Panc1 (cell line): Measurements from ENCODE around the gene ABCG8. TPM values are rescaled to one million over a fixed set of nuclear protein-coding genes. Genes with fewer than 3 reads are reported as not detected.

Source experiments
- ATAC-seq: fragments of 200-7000 bp; cut with Tn5 transposase; 2 replicates; pipeline ENCODE4 v1.9.1; 2020; ENCODE audit warnings: mild to moderate bottlenecking, moderate library complexity
- BruUV-seq: library from RNA; stranded (reverse); fragments of 400-500 nt; replicated peaks from 2 replicates; lab custom pipeline; 2021; lab: Mats Ljungman, UMichigan
- CTCF ChIA-PET: fragments of 300-600 bp; sonication (Branson Sonifier 250); formaldehyde crosslinking; loops from one replicate; lab custom pipeline; 2022; ENCODE audit warnings: antibody characterized with exemption; lab: Charles Lee
- POLR2A ChIA-PET: fragments of 300-600 bp; sonication (Branson Sonifier 250); formaldehyde crosslinking; loops from one replicate; lab custom pipeline; 2022; ENCODE audit warnings: antibody characterized with exemption; lab: Charles Lee
- DNase-seq: peaks from one replicate; pipeline ENCODE4 v3.0.0-alpha.2; 2010; ENCODE audit warnings: low read depth, low spot score
- H3K27ac ChIP-seq: 2 replicates; pipeline ENCODE4 v1.5.1; 2011; ENCODE audit warnings: mild to moderate bottlenecking, low read length, inconsistent platforms
- H3K27me3 ChIP-seq: fragments of 200-500 bp; sonication (Bioruptor generic); 2 replicates; pipeline ENCODE4 v1.6.0; 2014; ENCODE audit warnings: low read length, inconsistent platforms; ENCODE audit not compliant: control insufficient read depth, insufficient read depth
- H3K36me3 ChIP-seq: fragments of 200-500 bp; sonication (Bioruptor generic); 2 replicates; pipeline ENCODE4 v1.5.1; 2014; ENCODE audit warnings: inconsistent platforms, mild to moderate bottlenecking, low read length, moderate library complexity; ENCODE audit not compliant: control insufficient read depth, insufficient read depth
- H3K4me1 ChIP-seq: 2 replicates; pipeline ENCODE4 v1.5.1; 2011; ENCODE audit warnings: inconsistent platforms, mild to moderate bottlenecking, low read length, moderate library complexity; ENCODE audit not compliant: control insufficient read depth, insufficient read depth
- H3K4me3 ChIP-seq, 2 experiments: 2 replicates each; pipeline ENCODE4 v1.5.1; 2011 to 2012; ENCODE audit warnings: low read depth in 2 of 2, low read length in 2 of 2, mild to moderate bottlenecking in 2 of 2, inconsistent platforms in 1 of 2, moderate library complexity in 1 of 2
- H3K9me3 ChIP-seq: fragments of 200-500 bp; sonication (Bioruptor generic); 2 replicates; pipeline ENCODE4 v1.5.1; 2014; ENCODE audit warnings: low read depth, mild to moderate bottlenecking, inconsistent platforms, low read length, moderate library complexity; ENCODE audit not compliant: control insufficient read depth, insufficient read depth
- POLR2AphosphoS5 ChIP-seq: IDR thresholded peaks from 2 replicates; pipeline ENCODE4 v1.6.1; 2012; ENCODE audit warnings: mild to moderate bottlenecking, low read depth, low read length, moderate library complexity
- SIN3A ChIP-seq: IDR thresholded peaks from 2 replicates; pipeline ENCODE4 v1.6.1; 2012; ENCODE audit warnings: low read depth, mild to moderate bottlenecking, low read length, moderate library complexity, borderline replicate concordance; ENCODE audit not compliant: insufficient read depth
- TCF7L2 ChIP-seq: IDR thresholded peaks from 2 replicates; pipeline ENCODE4 v1.6.1; 2011; ENCODE audit warnings: mild to moderate bottlenecking, low read depth, low read length, inconsistent platforms
- in situ Hi-C: cut with HindIII; loops from 2 replicates; pipeline ENCODE4 v1.10.0; 2016; ENCODE audit warnings: low sequenced_read_pairs, low pct_unique_long_range_greater_than_20kb
- intact Hi-C: fragments of 100-400 bp; cut with micrococcal nuclease; formaldehyde crosslinking; loops from one replicate; pipeline ENCODE4 v1.10.0; 2022; ENCODE audit not compliant: unreplicated experiment
- total RNA-seq: library from RNA; stranded (reverse); gene quantifications from one replicate; pipeline ENCODE4 v1.2.1, GENCODE V29; 2021; ENCODE audit not compliant: unreplicated experiment
- TF ChIP-seq, protein P1 (sequence below), 2 experiments: IDR thresholded peaks; 2 replicates each; pipeline ENCODE4 v1.6.1; 2011 to 2012; ENCODE audit warnings: low read depth in 2 of 2, control low read depth in 1 of 2, low read length in 1 of 2, mild to moderate bottlenecking in 1 of 2, moderate library complexity in 1 of 2; ENCODE audit not compliant: insufficient read depth in 1 of 2
- TF ChIP-seq, protein P2 (sequence below): fragments of 450-650 bp; IDR thresholded peaks from 2 replicates; pipeline ENCODE4 v1.5.1; 2017; ENCODE audit warnings: mild to moderate bottlenecking

Gene ABCG8
- total RNA-seq, 1 experiment from 2014 or later = 0.03 TPM

DNA sequence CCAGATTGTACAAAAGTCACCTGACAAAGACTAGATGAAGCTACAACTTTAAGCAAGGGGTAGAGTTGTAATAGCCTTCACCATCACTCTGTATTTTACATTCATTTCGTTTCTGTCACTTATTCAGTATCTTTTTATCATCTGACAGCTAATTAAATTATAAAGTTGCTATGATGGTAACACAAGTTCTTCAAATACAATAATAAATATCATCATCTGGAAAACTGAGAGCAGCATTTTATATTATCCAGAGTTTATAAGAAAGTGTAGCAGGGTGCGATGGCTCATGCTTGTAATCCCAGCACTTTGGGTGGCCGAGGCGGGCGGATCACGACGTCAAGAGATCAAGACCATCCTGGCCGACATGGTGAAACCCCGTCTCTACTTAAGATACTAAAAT is 43.8 kb upstream of the ABCG8 start:
- H3K27ac ChIP-seq = no peak overlapping the region
- no peaks in the 10 kb centered on the region for H3K36me3 ChIP-seq
- BruUV-seq = no TSS peak
- TF ChIP-seq POLR2AphosphoS5 (no peak), SIN3A (no peak), TCF7L2 (no peak)
- TF ChIP-seq, protein P1, sequence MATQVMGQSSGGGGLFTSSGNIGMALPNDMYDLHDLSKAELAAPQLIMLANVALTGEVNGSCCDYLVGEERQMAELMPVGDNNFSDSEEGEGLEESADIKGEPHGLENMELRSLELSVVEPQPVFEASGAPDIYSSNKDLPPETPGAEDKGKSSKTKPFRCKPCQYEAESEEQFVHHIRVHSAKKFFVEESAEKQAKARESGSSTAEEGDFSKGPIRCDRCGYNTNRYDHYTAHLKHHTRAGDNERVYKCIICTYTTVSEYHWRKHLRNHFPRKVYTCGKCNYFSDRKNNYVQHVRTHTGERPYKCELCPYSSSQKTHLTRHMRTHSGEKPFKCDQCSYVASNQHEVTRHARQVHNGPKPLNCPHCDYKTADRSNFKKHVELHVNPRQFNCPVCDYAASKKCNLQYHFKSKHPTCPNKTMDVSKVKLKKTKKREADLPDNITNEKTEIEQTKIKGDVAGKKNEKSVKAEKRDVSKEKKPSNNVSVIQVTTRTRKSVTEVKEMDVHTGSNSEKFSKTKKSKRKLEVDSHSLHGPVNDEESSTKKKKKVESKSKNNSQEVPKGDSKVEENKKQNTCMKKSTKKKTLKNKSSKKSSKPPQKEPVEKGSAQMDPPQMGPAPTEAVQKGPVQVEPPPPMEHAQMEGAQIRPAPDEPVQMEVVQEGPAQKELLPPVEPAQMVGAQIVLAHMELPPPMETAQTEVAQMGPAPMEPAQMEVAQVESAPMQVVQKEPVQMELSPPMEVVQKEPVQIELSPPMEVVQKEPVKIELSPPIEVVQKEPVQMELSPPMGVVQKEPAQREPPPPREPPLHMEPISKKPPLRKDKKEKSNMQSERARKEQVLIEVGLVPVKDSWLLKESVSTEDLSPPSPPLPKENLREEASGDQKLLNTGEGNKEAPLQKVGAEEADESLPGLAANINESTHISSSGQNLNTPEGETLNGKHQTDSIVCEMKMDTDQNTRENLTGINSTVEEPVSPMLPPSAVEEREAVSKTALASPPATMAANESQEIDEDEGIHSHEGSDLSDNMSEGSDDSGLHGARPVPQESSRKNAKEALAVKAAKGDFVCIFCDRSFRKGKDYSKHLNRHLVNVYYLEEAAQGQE (IDR thresholded peaks at IDR 0.05; ENCODE audit: insufficient read depth in 1 of 2, low read depth in 2 of 2, low read length in 1 of 2) = no peak
- TF ChIP-seq, protein P2, sequence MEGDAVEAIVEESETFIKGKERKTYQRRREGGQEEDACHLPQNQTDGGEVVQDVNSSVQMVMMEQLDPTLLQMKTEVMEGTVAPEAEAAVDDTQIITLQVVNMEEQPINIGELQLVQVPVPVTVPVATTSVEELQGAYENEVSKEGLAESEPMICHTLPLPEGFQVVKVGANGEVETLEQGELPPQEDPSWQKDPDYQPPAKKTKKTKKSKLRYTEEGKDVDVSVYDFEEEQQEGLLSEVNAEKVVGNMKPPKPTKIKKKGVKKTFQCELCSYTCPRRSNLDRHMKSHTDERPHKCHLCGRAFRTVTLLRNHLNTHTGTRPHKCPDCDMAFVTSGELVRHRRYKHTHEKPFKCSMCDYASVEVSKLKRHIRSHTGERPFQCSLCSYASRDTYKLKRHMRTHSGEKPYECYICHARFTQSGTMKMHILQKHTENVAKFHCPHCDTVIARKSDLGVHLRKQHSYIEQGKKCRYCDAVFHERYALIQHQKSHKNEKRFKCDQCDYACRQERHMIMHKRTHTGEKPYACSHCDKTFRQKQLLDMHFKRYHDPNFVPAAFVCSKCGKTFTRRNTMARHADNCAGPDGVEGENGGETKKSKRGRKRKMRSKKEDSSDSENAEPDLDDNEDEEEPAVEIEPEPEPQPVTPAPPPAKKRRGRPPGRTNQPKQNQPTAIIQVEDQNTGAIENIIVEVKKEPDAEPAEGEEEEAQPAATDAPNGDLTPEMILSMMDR = no peak
- in situ Hi-C loops (no loop called here), intact Hi-C loops (no loop called here)
- ATAC-seq (no peak), DNase-seq (no peak)
- no peaks in the 10 kb centered on the region for H3K9me3 ChIP-seq
- H3K27me3 ChIP-seq = no peaks in the 10 kb centered on the region
- H3K4me1 ChIP-seq = no peaks in the 10 kb centered on the region
- POLR2A ChIA-PET = interaction anchor here (0.5 kb wide), 1 partner anchor 180 kb away, joined by 3 read pairs; no protein-coding TSS in a partner anchor
- CTCF ChIA-PET = no interaction called here
- H3K4me3 ChIP-seq = no peak overlapping the region

DNA sequence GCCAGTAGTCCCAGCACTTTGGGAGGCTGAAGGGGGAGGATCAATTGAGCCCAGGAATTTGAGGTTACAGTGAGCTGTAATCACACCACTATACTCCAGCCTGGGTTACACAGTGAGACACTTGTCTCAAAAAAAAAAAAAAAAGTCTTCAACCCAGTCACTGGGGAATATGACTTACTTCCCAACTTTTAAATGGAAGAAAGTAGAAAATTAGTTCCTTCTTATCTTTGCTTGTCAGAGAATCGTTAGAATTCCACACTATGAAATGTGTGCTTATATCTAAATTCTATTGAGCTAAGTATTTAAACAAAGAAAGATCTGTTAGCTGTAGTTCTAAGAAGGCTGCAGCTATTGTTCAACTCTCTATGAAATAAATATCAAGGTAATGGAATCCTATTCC is 42.6 kb upstream of the ABCG8 start:
- TF ChIP-seq, protein P1 (IDR thresholded peaks at IDR 0.05; ENCODE audit: insufficient read depth in 1 of 2, low read depth in 2 of 2, low read length in 1 of 2) = no peak
- no peak for TF ChIP-seq POLR2AphosphoS5
- TF ChIP-seq SIN3A = no peak
- TF ChIP-seq TCF7L2 = no peak
- TF ChIP-seq, protein P2 = no peak
- DNase-seq (no peak), ATAC-seq (no peak)
- no peaks in the 10 kb centered on the region for H3K27me3 ChIP-seq
- no peak overlapping the region for H3K27ac ChIP-seq
- ChIA-PET CTCF (interaction anchor here (0.6 to 0.7 kb wide), 2 partner anchors 40 to 113 kb away, joined by 3 to 6 read pairs; no protein-coding TSS in a partner anchor), POLR2A (interaction anchor here (0.7 kb wide), 1 partner anchor 15 kb away, joined by 5 read pairs; no protein-coding TSS in a partner anchor)
- no peak overlapping the region for H3K4me3 ChIP-seq
- no TSS peak for BruUV-seq
- intact Hi-C loops = no loop called here
- in situ Hi-C loops = no loop called here
- no peaks in the 10 kb centered on the region for H3K4me1 ChIP-seq
- H3K36me3 ChIP-seq = no peaks in the 10 kb centered on the region
- no peaks in the 10 kb centered on the region for H3K9me3 ChIP-seq
